ENCODE results near the gene EGFL8. TPM values are rescaled to one million over a fixed set of nuclear protein-coding genes. Genes with fewer than 3 reads are reported as not detected.

EGFL8 gene
- total and polyA plus RNA-seq, 9 of the 15 experiments (the other 6 are each of a cell fraction or from before 2014, with no cell fraction given), result 2.2 to 47.4 (median 14.2) TPM

GRCh38 chr6:32127717-32128592, 36.4 kb upstream of the EGFL8 start, which contains the start of gene ATF6B (continued):
- TF ChIP-seq HINFP (tag; conservative IDR thresholded peaks at IDR 0.05; ENCODE audit: low read depth) (no peak), PCBP1 (IDR thresholded peaks at IDR 0.05; ENCODE audit: low read depth, low read length, poor library complexity, severe bottlenecking) (no peak), CLOCK (CRISPR knock-in tag; IDR thresholded peaks at IDR 0.05; ENCODE audit: borderline replicate concordance) (no peak), MNT (conservative IDR thresholded peaks at IDR 0.05) (peak; percentile 90), E2F5 (CRISPR knock-in tag; IDR thresholded peaks at IDR 0.05) (no peak), ZNF277 (CRISPR knock-in tag; IDR thresholded peaks at IDR 0.05; ENCODE audit: borderline replicate concordance) (no peak), ILF3 (IDR thresholded peaks at IDR 0.05; ENCODE audit: borderline replicate concordance) (no peak), BRF2 (IDR thresholded peaks at IDR 0.05; ENCODE audit: borderline replicate concordance, insufficient read depth, insufficient read length) (no peak), POLR3G (IDR thresholded peaks at IDR 0.05; ENCODE audit: extremely low read depth, insufficient read length, insufficient replicate concordance) (no peak), ZNF280B (CRISPR knock-in tag; IDR thresholded peaks at IDR 0.05) (no peak), MECOM (CRISPR knock-in tag; IDR thresholded peaks at IDR 0.05) (0 out of 2 replicates have a peak, but pooled peaks have one; percentile 24), RBM17 (IDR thresholded peaks at IDR 0.05; ENCODE audit: borderline replicate concordance, low read depth, low read length) (no peak), PRPF4 (IDR thresholded peaks at IDR 0.05; ENCODE audit: insufficient read depth, low read depth, low read length, poor library complexity, severe bottlenecking) (no peak)

All from K562 (cell line).